Measurements from ENCODE around the gene PGAM1.

- TF ChIP-seq CTCF (IDR thresholded peaks at IDR 0.05; ENCODE audit: poor library complexity, severe bottlenecking): no peak
- TF ChIP-seq EZH2 (IDR thresholded peaks at IDR 0.05; ENCODE audit: borderline replicate concordance, insufficient read depth, low read length, poor library complexity, severe bottlenecking): no peak
- TF ChIP-seq EP300 (conservative IDR thresholded peaks at IDR 0.05; ENCODE audit: poor library complexity, severe bottlenecking): no peak
- TF ChIP-seq MXI1 (conservative IDR thresholded peaks at IDR 0.05; ENCODE audit: poor library complexity, severe bottlenecking): no peak
- no peak for TF ChIP-seq SMC3 (conservative IDR thresholded peaks at IDR 0.05; ENCODE audit: poor library complexity)
- TF ChIP-seq REST (IDR thresholded peaks at IDR 0.05; ENCODE audit: borderline replicate concordance): no peak
Observed at GRCh38 chr10:97462309-97462708, 36.3 kb downstream of the PGAM1 start.

Measured in neural cell (in vitro differentiated cells).